ENCODE results near the gene TSHZ2.
"Not testable (repeated sequence)": the region's sequence is repeated elsewhere in the genome, so short reads cannot be mapped to it uniquely, and the experiment has no call there.

The TSHZ2 gene

DNA sequence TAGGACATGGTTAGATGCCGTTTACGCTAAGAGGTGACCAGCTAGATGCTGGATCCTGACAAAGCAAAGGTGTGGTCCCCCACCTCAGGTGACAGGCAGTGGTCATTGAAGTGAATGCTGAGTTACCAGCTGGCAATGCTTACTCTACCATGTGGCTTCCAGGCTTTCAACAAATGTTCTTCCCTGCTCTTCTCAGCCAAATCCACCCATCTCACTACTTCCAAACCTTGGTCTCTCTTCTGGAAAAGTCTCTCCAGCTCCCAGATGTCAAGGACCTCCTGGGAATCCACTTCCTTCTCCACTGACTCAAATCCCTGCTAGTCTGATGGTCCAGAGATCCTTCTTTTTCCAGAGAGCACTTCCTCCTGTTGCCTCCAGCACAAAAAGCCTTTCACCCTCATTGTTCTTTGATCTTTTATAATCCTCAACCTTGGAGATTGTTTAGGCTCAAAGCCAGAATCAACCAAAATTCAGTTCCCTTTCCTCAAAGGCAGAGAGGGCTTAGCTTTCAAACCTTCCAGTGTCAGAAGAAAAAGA lies 393.4 kb downstream of the TSHZ2 start:
- no peak for DNase-seq

GRCh38 chr20:53366928-53367327 lies 394.8 kb downstream of the TSHZ2 start:
- not testable (repeated sequence) for DNase-seq

GRCh38 chr20:53369871-53370270 lies 397.7 kb downstream of the TSHZ2 start:
- DNase-seq = no peak

DNA sequence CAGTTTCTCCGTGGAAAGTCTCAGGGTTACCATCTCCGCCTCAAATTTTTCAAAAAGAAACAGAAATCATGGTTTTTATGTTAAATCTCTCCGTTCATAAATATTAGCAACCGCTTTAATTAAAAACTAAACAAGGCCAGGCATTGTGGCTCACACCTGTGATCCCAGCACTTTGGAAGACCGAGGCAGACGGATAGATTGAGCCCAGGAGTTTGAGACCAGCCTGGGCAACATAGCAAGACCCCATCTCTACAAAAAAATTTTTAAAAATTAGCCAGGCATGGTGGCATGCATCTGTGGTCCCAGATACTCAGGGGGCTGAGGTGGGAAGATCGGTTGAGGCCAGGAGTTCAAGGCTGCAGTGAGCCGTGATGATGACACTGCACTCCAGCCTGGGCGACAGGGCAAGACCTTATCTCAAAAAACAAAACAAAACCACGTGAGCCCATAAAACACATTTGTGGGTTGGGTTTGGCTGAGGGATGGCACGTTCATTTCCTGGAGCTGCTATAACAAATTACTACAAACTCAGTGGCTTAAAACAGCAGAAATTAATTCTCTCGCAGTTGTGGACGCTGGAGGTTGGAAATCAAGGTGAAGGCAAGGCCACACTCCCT lies 398.3 kb downstream of the TSHZ2 start:
- no peak for DNase-seq

DNA sequence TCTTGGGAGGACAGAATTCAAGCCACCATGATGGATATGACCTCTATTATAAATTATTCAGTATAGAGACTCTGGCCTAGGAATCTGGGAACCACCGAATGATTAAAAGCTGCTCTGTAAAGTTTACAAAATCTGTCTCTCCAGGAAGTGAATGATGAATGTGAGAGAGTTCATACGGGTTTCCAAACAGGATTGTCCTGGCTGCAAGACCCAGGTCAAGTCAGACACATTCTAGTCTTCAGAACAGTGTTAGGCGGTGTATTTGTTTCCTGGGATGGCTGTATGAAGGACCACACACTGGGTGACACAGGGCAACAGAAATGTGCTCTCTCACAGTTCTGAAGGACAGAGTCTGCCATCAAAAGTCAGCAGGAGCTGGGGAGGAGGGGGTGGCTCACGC lies 399.1 kb downstream of the TSHZ2 start:
- no peak for DNase-seq

GRCh38 chr20:53376021-53376420 lies 403.9 kb downstream of the TSHZ2 start:
- no peak for DNase-seq

- DNase-seq = no peak
Observed at GRCh38 chr20:53379014-53379832, 407.1 kb downstream of the TSHZ2 start.

DNA sequence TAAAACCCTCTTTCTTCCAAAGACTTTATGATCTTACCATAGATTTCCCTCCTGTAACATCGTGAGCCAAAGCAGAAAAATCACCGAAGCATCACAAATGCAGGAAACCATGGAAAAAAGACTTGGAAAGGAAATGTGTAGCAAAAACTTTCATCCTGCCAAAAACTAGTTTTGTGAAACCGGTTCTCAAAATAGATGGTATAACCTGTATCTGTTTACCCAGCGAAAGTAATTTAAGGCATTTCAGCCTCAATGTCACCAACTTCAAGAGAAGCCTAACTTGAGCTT lies 407.6 kb downstream of the TSHZ2 start:
- DNase-seq = no peak

DNA sequence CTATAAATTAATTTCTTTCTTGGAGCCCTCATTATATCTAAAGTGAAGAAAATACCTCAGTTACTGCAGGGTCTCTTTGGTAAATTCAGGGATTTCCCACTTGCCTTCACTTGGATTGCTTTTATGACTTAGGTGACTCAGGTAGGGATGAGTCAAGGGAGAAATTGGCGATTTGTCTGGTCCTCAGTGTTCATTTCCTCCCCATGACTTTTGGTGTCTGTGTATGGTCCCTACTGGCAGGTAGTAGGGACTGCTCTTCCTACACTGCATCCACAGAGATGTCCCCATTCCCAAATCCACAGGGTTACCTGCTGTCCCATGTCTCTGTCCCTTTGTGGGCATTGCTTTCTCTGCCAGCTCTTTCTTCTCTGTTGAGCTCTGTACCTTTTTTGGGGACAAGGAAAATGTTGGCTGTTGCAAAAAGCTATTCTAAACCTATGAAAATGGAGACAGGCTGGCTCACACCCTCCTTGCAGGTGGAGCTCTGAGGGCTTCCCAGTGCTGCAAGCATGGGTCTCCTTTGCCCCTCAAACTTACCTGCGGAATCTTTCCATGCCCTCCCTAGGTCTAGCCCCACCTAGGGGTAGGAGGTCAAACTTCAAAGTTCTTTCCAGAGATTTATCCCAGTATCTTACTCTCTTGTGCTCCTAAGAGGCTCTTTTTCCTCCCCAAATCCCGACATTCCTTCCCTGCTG lies 409.6 kb downstream of the TSHZ2 start:
- no peak for DNase-seq

GRCh38 chr20:53382263-53382844 lies 410.2 kb downstream of the TSHZ2 start:
- DNase-seq = no peak

DNA sequence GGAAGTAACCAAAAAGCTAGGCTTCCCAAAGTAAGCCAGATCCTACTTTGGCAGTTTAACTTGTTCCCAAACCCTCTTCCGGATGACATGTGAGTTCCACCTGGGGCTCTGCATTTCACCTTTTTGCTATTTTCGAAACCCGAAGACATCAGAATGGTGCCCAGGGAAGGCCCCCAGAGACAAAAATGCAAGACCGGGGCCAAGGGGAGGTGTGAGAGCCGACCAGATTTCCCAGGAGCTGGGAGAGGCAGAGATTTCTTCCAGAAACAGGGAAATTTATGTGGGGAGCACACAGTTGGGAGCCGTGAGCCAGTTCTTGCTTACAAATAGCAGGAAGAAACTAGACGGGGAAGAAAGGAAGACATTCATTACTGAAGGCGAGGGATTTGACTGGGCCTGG lies 411.8 kb downstream of the TSHZ2 start:
- no peak for DNase-seq

GRCh38 chr20:53384392-53384791 lies 412.2 kb downstream of the TSHZ2 start:
- no peak for DNase-seq

DNA sequence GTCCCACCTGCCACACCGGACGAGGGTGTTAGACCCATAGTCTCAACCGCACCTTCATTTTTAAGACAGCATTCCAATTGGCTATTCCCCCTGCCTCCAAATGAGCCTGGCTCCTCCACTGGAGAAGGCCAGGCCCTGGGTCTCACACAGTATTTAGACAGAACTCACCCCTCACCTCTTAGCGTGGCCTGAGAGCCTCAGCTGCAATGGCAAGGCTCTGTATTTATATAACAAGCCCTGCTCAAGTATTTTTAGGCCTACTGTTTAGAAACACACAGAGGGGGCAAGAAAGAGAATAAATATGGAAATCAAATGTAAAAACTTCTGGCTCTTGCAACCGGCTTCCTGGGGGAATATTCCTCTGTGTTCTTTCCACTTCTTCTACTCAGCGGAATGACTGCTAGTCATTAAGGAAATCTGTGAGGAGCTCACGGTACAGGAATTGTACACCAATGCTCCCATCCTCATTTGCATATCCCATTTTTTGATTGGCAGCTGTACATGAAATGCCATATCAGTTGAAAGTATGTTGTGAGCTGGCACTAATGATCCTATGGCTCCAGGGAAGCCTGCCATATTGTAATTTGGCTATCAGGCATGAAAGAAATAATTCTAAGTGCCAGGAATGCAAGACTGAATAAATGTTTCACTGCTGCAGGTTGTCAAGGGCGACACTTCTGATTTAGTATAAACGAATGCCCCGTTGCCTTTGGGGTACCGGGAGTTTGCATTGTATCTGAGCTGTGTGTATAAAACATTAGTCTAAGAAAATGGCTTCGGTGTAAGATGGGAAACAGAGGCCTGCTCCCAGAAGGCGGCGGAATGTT lies 414.0 kb downstream of the TSHZ2 start:
- DNase-seq = no peak

- DNase-seq = no peak
Observed at GRCh38 chr20:53387983-53388675, 416.0 kb downstream of the TSHZ2 start.

- DNase-seq = no peak
Observed at GRCh38 chr20:53389516-53390300, 417.6 kb downstream of the TSHZ2 start.

DNA sequence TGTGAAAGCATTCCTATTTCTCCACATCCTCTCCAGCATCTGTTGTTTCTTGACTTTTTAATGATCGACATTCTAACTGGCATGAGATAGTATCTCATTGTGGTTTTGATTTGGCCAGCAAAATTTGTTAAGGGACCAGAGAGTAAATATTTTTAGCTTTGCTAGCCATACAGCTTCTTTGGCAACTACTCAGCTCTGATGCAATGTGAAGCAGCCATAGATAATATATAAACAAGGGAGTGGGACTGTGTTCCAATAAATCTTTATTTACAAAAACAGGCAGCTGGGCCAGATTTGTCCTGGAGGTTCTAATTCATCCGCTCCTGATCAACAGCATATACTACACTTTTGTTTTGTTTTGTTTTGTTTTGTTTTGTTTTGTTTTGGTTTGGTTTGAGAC lies 418.6 kb downstream of the TSHZ2 start:
- no peak for DNase-seq

DNA sequence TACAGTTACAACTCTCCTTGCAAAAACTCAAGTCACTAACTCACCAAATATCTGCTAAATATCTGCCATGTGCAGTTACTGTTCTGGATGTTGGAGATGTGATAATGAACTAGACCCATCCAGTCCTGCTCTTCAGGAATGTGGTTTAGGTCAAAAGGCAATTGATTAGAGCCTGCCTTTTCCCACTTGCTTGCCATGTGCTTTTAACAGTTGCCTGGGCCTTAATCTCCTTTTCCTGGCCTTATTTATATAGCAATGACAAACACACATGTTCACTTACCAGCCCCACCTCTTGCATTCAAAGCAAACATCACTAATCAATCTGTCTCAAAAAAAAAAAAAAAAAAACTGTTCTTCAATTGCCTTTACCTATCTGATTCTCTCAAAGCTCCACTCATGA lies 422.3 kb downstream of the TSHZ2 start:
- DNase-seq = no peak

DNA sequence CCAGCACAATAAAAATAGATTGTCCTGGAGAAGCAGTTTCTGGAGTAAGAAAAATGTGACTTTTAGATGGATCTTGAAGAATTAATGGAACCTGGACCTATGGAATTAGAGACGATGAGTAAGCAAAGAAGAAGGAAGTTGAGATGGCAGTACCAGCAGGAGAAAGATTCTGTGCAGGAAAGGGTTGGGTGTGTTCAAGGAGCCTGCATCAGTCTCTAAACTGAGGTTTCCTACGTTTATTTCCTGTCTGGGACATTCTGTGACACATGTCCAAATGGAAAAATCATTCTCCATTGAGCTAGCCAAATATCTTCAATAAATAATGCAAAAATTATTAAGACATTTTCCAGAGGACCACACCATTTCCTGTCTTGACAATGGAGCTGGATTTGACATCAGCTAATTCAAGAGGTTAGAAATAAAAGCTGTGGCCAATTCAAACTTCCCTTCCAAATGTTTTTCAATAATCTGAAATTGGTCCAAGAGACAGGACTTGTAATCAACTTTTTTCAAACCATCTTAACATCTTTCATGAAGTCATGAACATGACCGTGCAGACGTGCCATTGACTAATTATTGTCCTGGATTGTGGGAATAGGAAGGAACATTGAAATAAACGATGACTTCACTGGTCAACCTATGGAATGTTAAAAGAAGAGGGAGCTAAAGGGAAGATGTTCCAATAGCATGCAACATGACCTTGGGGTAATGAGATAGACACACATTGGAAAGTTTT lies 423.2 kb downstream of the TSHZ2 start:
- DNase-seq = no peak

DNA sequence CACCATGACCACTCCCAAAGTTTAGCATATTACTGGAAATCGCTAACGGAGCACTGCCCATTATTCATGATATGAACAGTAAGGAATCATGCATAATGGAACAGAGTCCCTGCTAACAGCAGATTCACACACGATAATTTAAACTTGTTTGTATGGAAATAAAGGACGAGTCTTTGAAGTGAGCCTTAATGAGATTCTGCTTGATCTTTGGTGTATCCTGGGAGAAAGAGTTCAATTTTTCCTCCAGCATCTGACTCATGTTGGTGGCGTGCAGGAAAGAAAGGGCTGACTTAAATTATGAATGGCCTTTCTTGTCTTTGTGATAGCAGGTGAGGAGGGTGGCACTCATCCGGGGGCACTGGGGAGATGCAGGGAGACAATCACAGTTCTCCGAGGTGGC lies 426.9 kb downstream of the TSHZ2 start:
- no peak for DNase-seq

GRCh38 chr20:53399592-53400335 lies 427.6 kb downstream of the TSHZ2 start:
- no peak for DNase-seq
